ENCODE measurements around the gene KCTD5.

DNA sequence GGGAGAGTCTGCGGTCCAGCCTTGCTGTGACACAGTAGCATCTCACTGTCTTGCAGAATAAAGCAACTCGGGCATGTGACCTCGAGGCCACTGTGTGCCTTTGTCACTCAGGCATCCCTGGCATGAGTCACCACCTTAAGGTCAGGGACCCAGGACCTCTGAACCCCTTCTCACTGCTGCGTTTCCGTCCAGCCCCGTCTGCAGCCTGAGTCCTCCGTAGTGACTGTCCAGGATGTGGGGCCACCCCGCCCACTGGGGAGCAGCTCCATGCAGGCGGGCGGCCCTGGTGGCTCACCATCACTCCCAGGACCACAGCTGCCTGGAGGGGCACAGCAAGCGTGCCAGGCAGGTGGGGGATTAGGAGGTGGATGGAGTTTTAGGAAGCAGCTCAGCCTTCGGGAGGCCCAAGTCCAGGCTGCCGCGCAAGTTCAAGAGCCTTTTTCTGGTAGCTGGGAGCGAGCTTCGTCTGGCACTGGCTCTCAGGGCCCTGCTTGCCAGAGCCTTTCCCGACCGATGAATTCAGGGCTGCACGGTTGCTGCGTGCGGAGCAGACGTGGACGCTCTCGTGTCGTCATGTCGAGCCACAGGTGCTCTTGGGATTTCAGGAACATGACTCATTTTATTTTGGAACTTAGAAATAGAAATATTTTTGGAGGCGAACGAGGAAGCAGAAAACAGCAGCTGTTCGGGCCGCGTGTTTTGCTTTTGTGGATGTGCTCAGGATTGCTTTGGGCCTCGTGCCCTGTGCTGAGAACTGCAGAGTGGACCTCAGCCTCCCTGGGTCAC is 16.8 kb downstream of the KCTD5 start:
- TF ChIP-seq, protein P1, sequence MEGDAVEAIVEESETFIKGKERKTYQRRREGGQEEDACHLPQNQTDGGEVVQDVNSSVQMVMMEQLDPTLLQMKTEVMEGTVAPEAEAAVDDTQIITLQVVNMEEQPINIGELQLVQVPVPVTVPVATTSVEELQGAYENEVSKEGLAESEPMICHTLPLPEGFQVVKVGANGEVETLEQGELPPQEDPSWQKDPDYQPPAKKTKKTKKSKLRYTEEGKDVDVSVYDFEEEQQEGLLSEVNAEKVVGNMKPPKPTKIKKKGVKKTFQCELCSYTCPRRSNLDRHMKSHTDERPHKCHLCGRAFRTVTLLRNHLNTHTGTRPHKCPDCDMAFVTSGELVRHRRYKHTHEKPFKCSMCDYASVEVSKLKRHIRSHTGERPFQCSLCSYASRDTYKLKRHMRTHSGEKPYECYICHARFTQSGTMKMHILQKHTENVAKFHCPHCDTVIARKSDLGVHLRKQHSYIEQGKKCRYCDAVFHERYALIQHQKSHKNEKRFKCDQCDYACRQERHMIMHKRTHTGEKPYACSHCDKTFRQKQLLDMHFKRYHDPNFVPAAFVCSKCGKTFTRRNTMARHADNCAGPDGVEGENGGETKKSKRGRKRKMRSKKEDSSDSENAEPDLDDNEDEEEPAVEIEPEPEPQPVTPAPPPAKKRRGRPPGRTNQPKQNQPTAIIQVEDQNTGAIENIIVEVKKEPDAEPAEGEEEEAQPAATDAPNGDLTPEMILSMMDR (conservative IDR thresholded peaks at IDR 0.05; ENCODE audit: low read length), result no peak
- no peak for TF ChIP-seq EZH2phosphoT487 (IDR thresholded peaks at IDR 0.05; ENCODE audit: borderline replicate concordance)

Measured in Loucy (cell line).